ENCODE results near the gene AMBP. TPM values are rescaled to one million over a fixed set of nuclear protein-coding genes. Genes with fewer than 3 reads are reported as not detected.

Gene AMBP
- polyA plus RNA-seq, 1 experiment = 0.22 TPM

- ChIA-PET CTCF (interaction anchor here (0.6 to 0.7 kb wide), 2 partner anchors 11 to 70 kb away, joined by 3 read pairs; no protein-coding TSS in a partner anchor), POLR2A (no interaction called here)
- H3K36me3 ChIP-seq (ENCODE audit: control insufficient read depth, insufficient read depth, low read length) = peaks cover 15% of the 10 kb centered on the region
- no peak overlapping the region for H3K4me3 ChIP-seq (ENCODE audit: low read depth, low read length)
- TF ChIP-seq CTCF (IDR thresholded peaks at IDR 0.05; ENCODE audit: insufficient read depth, low read depth, low read length) = no peak
- DNase-seq (ENCODE audit: low read depth) = no peak
- H3K27me3 ChIP-seq (ENCODE audit: control insufficient read depth, insufficient read depth, low read length) = no peaks in the 10 kb centered on the region
Measured at GRCh38 chr9:114014044-114014443, 64.1 kb downstream of the AMBP start.

GRCh38 chr9:114012126-114012525, 66.0 kb downstream of the AMBP start:
- no peak for TF ChIP-seq CTCF (IDR thresholded peaks at IDR 0.05; ENCODE audit: insufficient read depth, low read depth, low read length)
- no peaks in the 10 kb centered on the region for H3K27me3 ChIP-seq (ENCODE audit: control insufficient read depth, insufficient read depth, low read length)
- CTCF ChIA-PET = no interaction called here
- no peak for DNase-seq (ENCODE audit: low read depth)
- peaks cover 14% of the 10 kb centered on the region for H3K36me3 ChIP-seq (ENCODE audit: control insufficient read depth, insufficient read depth, low read length)
- POLR2A ChIA-PET = no interaction called here
- H3K4me3 ChIP-seq (ENCODE audit: low read depth, low read length) = no peak overlapping the region

- TF ChIP-seq CTCF (IDR thresholded peaks at IDR 0.05; ENCODE audit: insufficient read depth, low read depth, low read length) = no peak
- H3K36me3 ChIP-seq (ENCODE audit: control insufficient read depth, insufficient read depth, low read length) = peaks cover 16% of the 10 kb centered on the region
- H3K4me3 ChIP-seq (ENCODE audit: low read depth, low read length) = no peak overlapping the region
- no peak for DNase-seq (ENCODE audit: low read depth)
- H3K27me3 ChIP-seq (ENCODE audit: control insufficient read depth, insufficient read depth, low read length) = no peaks in the 10 kb centered on the region
- POLR2A ChIA-PET = no interaction called here
- CTCF ChIA-PET = no interaction called here
Measured at GRCh38 chr9:114011313-114011712, 66.8 kb downstream of the AMBP start.

Other genes with a start within 250 kb of the AMBP start
- gene ZNF618, start 202.0 kb downstream of the AMBP start, polyA plus RNA-seq (2011; rRNA removed) = 4.0 and 5.4 TPM in 2 replicates
- 0.07 TPM in 2 replicates for gene KIF12, start 21.0 kb upstream of the AMBP start, polyA plus RNA-seq (2011; rRNA removed)
- 11.6 and 16.6 TPM in 2 replicates for gene COL27A1, start 77.2 kb upstream of the AMBP start, polyA plus RNA-seq (2011; rRNA removed)
- not detected in 2 replicates for gene ORM1, start 244.8 kb upstream of the AMBP start, polyA plus RNA-seq (2011; rRNA removed)